GM21619 (cell line): ENCODE data around the gene MTPN.

Source experiments
- ATAC-seq: cut with Tn5 transposase; IDR thresholded peaks from one replicate; pipeline ENCODE4 v1.9.1; 2021; ENCODE audit not compliant: unreplicated experiment

MTPN gene

DNA sequence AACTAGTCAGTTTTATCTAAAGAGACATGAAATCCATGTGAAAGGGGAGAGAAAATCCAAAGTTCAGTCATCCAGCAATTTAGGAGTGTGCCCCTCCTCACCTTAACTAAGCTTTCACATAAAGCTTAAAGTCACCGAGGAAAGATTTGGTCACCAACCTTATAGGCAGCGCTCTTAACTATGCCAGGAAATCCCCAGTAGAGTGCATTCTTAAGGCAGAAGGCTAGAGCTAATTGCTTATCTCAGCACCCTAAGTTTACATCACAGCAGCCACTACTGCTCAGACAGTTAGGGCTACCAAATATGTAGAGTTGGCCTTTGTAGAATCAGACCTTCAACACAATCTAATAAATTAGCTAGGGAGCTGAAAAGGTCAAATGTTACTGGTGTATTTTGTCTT, 47.9 kb downstream of the MTPN start:
- no peak for ATAC-seq

- no peak for ATAC-seq
These were observed 49.0 kb downstream of the MTPN start for GRCh38 chr7:135928136-135928535.

- no peak for ATAC-seq
These were observed 51.9 kb downstream of the MTPN start for GRCh38 chr7:135925210-135925609.

- ATAC-seq = no peak
These were observed 52.9 kb downstream of the MTPN start for GRCh38 chr7:135924302-135924701.

DNA sequence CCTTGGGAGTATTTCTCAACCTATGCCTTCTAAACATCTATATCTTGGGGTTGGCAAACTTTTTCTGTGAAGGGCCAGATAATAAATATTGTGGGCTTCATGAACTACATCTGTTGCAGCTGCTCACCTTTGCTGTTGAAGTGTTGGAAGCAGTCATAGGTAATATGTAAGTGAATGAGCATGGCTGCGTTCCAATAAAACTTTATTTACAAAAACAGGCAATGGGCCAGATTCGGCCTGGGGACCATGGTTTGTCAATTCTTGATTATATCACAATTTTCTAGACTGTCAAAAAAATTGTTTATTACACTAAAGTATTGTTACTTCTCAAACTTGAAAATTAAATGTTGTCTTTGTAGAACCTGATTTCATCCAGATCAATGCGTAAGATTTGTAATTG, 54.9 kb downstream of the MTPN start:
- no peak for ATAC-seq

- peak; percentile 46 for ATAC-seq
These were observed 56.7 kb downstream of the MTPN start for GRCh38 chr7:135920478-135920877.

GRCh38 chr7:135919071-135919841, 57.9 kb downstream of the MTPN start:
- ATAC-seq = no peak

DNA sequence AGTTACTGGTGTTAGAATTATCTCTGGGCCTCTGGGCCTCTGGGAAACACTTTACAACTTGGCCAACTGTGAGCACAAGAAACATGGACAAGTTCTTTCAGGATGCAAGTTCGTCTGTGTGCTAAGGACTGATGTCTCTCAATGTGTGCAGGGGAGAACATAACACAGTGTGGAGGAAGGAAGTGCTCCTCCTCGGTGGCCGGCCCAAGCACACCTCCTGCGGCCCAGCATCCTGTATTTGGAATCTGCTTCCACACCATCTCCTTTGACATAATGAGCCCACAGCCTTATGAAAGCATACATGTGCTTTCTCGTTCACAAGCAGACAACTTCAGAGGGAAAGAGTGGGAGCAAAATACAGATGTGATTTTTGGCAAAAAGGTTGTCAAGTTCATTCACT, 59.0 kb downstream of the MTPN start:
- ATAC-seq = no peak

- no peak for ATAC-seq
These were observed 59.4 kb downstream of the MTPN start for GRCh38 chr7:135917721-135918120.

DNA sequence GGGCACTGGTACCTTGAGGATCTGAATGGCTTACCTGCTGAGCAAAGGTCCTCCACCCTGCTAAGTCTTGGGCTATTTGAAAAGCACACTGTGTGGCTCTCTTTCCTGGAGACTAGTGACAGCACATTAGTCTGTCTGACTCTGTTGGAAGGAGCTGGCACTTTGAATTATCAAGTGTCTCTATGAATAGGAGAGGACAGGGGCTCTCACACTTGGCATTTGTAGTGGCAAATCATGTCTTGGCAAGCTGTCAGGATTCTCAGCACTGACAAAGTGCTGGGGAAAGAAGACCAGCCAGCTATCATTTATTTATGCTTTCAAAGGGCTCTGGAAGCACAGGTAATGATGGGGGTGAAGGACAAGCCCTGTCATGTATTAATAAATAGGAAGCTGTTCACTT, 62.8 kb downstream of the MTPN start:
- no peak for ATAC-seq

DNA sequence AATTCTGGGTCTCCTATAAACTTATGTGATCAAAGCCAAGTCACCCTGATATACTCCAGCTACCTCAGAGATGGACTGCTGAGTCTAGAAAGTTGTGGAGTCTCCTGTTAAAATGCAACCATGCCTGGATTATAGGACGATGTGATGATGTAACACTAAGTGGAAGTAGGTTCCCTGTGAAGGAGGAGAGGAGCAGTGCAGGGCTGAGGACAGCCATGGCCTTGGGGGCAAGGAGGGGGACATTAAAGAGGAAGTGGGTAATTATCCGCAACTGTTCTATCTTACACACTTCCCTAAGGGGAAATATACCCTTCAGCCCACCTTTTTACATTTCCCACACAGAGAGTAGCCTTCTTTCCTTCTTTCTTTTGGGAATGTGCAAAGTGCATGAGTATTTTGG, 63.8 kb downstream of the MTPN start:
- no peak for ATAC-seq

DNA sequence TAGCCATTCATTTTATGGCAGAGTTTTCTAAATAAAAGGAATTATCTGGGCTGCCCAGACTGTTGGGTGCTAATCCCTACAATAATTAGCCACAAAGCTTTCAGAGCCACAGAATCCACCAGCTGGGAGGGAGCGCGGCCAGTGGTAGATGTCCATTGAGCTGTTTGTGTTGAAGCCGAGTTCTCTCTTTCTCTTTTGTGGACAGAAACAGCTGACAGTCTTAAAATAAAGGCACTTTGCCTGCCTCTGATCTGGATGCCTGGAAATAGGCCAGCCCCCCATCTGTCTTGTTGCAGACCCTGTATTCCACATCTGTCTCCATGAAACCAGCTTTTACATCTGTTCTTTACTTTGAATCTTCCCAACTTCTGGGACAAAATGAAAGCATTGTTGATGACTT, 66.1 kb downstream of the MTPN start:
- no peak for ATAC-seq

DNA sequence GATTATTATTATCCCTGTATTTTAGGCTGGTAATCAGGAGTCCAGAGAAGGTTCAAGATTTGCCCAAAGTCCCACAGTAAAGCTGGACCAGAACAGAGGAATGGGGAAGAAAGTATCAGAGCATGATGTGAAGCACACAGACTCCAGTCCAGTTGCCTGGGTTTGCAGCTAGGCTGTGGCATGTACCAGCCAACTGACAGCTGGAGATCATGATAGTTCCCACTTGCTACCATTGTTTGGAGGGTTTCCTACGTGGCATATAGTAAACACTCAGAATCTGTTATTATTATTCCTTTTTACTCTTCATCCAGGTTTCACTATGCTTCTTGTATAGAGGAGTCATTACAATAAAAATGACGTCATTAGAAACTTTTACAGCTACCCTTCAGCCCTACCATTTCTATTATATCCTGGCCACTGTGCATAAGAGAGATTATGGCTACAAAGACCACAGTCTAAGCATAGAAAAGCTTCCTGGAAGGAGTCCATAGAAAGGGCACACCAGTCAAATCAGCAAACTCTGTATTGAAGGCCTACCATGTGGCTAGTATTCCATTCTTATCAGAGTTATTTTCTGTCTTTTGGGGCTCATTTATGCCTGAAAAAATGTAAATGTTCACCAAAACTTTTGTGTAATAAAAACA, 66.6 kb downstream of the MTPN start:
- no peak for ATAC-seq

GRCh38 chr7:135905858-135906257, 71.3 kb downstream of the MTPN start:
- no peak for ATAC-seq

GRCh38 chr7:135905355-135905754, 71.8 kb downstream of the MTPN start:
- no peak for ATAC-seq

GRCh38 chr7:135904282-135904681, 72.9 kb downstream of the MTPN start:
- no peak for ATAC-seq

- ATAC-seq = no peak
These were observed 75.3 kb downstream of the MTPN start for GRCh38 chr7:135901585-135902540.

GRCh38 chr7:135900065-135900546, 77.1 kb downstream of the MTPN start:
- no peak for ATAC-seq

DNA sequence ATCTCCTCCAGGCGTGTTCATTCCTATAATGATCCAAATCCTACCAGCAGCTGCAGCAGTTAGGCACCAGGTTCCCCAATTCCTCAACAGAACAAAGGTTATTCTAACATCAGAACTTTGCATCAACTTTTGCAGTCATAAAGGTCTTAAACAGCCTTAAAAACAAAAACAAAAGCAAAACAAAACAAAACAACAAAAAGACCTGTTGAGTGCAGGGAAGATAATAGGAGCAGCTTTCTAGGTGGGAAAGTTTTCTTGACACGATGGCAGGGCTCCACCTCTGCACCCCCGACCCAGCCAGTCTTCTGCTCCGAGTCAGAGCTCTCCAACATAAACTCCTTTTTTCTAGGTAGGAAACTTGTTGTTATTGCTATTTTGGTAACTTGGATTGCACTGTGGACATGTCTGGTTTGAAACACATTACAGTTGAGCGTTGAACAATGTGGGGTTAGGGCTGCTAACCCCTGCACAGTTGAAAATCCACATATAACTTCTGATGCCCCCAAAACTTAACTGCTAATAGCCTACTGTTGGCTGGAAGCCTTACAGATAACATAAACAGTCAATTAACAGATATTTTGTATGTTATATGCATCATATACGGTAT, 77.6 kb downstream of the MTPN start:
- ATAC-seq = no peak

GRCh38 chr7:135898226-135898625, 78.9 kb downstream of the MTPN start:
- ATAC-seq = no peak

DNA sequence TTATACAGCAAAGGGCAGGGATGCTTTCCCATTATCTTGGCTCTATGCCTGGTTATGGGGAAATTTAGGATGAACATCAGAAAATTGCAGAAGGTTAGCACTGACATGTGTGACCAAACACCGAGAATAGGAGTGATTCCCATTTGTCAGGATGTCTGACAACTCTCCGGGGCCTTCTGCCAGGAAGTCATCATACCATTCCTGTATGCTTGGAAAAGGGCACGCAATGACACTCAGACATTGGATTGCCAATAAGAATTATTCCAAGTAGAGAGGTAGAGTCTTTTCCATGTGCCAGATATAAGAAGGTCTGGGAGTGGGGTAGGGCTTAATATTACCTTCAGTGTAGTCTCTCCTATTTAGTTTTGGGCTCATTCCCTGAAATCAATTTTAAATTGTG, 82.3 kb downstream of the MTPN start:
- ATAC-seq = no peak
